H9 (cell line): ENCODE results near the gene KCNH5. TPM values are rescaled to one million over a fixed set of nuclear protein-coding genes. Genes with fewer than 3 reads are reported as not detected.

Experiments
- DNase-seq: peaks from one replicate; pipeline ENCODE4 v3.0.0-alpha.2; 2017
- H2AFZ ChIP-seq: one replicate; pipeline ENCODE4 v1.6.1; 2013; ENCODE audit warnings: mild to moderate bottlenecking, low read length, control low read depth, moderate library complexity
- H2AK5ac ChIP-seq: 2 replicates; pipeline ENCODE4 v1.6.1; 2013; ENCODE audit warnings: low read length, control low read depth, mixed read lengths; ENCODE audit not compliant: insufficient read length
- H2BK120ac ChIP-seq: one replicate; pipeline ENCODE4 v1.6.1; 2013; ENCODE audit warnings: low read depth, mild to moderate bottlenecking, low read length, control low read depth, inconsistent platforms; ENCODE audit not compliant: poor library complexity, severe bottlenecking
- H2BK12ac ChIP-seq: 2 replicates; pipeline ENCODE4 v1.6.1; 2013; ENCODE audit warnings: low read length, control low read depth, mixed read lengths, low read depth; ENCODE audit not compliant: insufficient read length
- H2BK15ac ChIP-seq: 2 replicates; pipeline ENCODE4 v1.6.1; 2013; ENCODE audit warnings: low read depth, low read length, control low read depth
- H2BK20ac ChIP-seq: one replicate; pipeline ENCODE4 v1.6.1; 2013; ENCODE audit warnings: low read depth, mild to moderate bottlenecking, low read length, control low read depth, inconsistent platforms; ENCODE audit not compliant: poor library complexity, severe bottlenecking
- H2BK5ac ChIP-seq: 2 replicates; pipeline ENCODE4 v1.6.1; 2013; ENCODE audit warnings: low read length, control low read depth, mixed read lengths; ENCODE audit not compliant: insufficient read length
- H3K14ac ChIP-seq: 2 replicates; pipeline ENCODE4 v1.6.1; 2013; ENCODE audit warnings: low read length, control low read depth; ENCODE audit not compliant: insufficient read depth
- H3K18ac ChIP-seq: 2 replicates; pipeline ENCODE4 v1.6.1; 2013; ENCODE audit warnings: low read depth, mild to moderate bottlenecking, mixed read lengths, low read length, control low read depth; ENCODE audit not compliant: insufficient read length
- H3K23ac ChIP-seq: 2 replicates; pipeline ENCODE4 v1.6.1; 2013; ENCODE audit warnings: low read length, control low read depth, mixed read lengths, low read depth; ENCODE audit not compliant: insufficient read length
- H3K23me2 ChIP-seq: 2 replicates; pipeline ENCODE4 v1.6.1; 2013; ENCODE audit warnings: low read depth, mild to moderate bottlenecking, mixed read lengths, low read length, control low read depth; ENCODE audit not compliant: insufficient read length, poor library complexity, severe bottlenecking
- H3K27ac ChIP-seq: 2 replicates; pipeline ENCODE4 v1.5.1; 2013; ENCODE audit warnings: low read length, control low read depth, mixed read lengths, low read depth; ENCODE audit not compliant: insufficient read length
- H3K27me3 ChIP-seq: 2 replicates; pipeline ENCODE4 v1.6.1; 2013; ENCODE audit warnings: low read length, control low read depth, inconsistent platforms; ENCODE audit not compliant: insufficient read depth
- H3K4ac ChIP-seq: 2 replicates; pipeline ENCODE4 v1.6.1; 2013; ENCODE audit warnings: low read depth, mild to moderate bottlenecking, control low read depth, inconsistent platforms, low read length, moderate library complexity
- H3K4me1 ChIP-seq: 2 replicates; pipeline ENCODE4 v1.6.1; 2013; ENCODE audit warnings: low read length, control low read depth, inconsistent platforms; ENCODE audit not compliant: insufficient read depth
- H3K4me2 ChIP-seq: 2 replicates; pipeline ENCODE4 v1.6.1; 2013; ENCODE audit warnings: low read length, control low read depth, mixed read lengths; ENCODE audit not compliant: insufficient read length, insufficient read depth
- H3K56ac ChIP-seq: 2 replicates; pipeline ENCODE4 v1.6.1; 2013; ENCODE audit warnings: low read depth, mild to moderate bottlenecking, mixed read lengths, low read length, control low read depth; ENCODE audit not compliant: insufficient read length
- H3K79me1 ChIP-seq: 2 replicates; pipeline ENCODE4 v1.6.1; 2013; ENCODE audit warnings: low read depth, mild to moderate bottlenecking, moderate library complexity, low read length, control low read depth, inconsistent platforms; ENCODE audit not compliant: insufficient read depth, poor library complexity, severe bottlenecking
- H3K79me2 ChIP-seq: 2 replicates; pipeline ENCODE4 v1.6.1; 2013; ENCODE audit warnings: low read length, control low read depth, inconsistent platforms; ENCODE audit not compliant: insufficient read depth
- H3K9ac ChIP-seq: 2 replicates; pipeline ENCODE4 v1.6.1; 2013; ENCODE audit warnings: low read length, control low read depth, mixed read lengths; ENCODE audit not compliant: insufficient read length; ENCODE audit errors: extremely low read depth
- H3K9me3 ChIP-seq: one replicate; pipeline ENCODE4 v1.6.1; 2013; ENCODE audit warnings: low read depth, low read length, inconsistent platforms; ENCODE audit not compliant: control insufficient read depth
- H3T11ph ChIP-seq: one replicate; pipeline ENCODE4 v1.6.1; 2013; ENCODE audit warnings: mild to moderate bottlenecking, low read length, control low read depth, inconsistent platforms
- H4K20me1 ChIP-seq: one replicate; pipeline ENCODE4 v1.6.1; 2013; ENCODE audit not compliant: control insufficient read depth, insufficient read length, insufficient read depth
- H4K5ac ChIP-seq: 2 replicates; pipeline ENCODE4 v1.6.1; 2013; ENCODE audit warnings: low read depth, mild to moderate bottlenecking, mixed read lengths, low read length, control low read depth; ENCODE audit not compliant: insufficient read length
- H4K8ac ChIP-seq: replicated peaks from 2 replicates; pipeline ENCODE4 v1.6.1; 2013; ENCODE audit warnings: low read length, control low read depth, mixed read lengths, low read depth; ENCODE audit not compliant: insufficient read length
- H4K91ac ChIP-seq: 2 replicates; pipeline ENCODE4 v1.6.1; 2013; ENCODE audit warnings: low read depth, mild to moderate bottlenecking, moderate library complexity, mixed read lengths, low read length, control low read depth; ENCODE audit not compliant: insufficient read length
- H3K27ac Mint-ChIP-seq, 3 experiments: 2 replicates in 2 of 3; 3 replicates in 1 of 3; pipeline ENCODE4 v1.8.0; 2020 to 2021; ENCODE audit warnings: mixed read lengths in 3 of 3, mild to moderate bottlenecking in 1 of 3, moderate library complexity in 1 of 3
- H3K27me3 Mint-ChIP-seq: 2 replicates; pipeline ENCODE4 v1.8.0; 2021; ENCODE audit warnings: low read depth, mild to moderate bottlenecking, moderate library complexity, mixed read lengths
- H3K36me3 Mint-ChIP-seq, 3 experiments: 2 replicates in 2 of 3; 3 replicates in 1 of 3; pipeline ENCODE4 v1.8.0; 2020 to 2021; ENCODE audit warnings: low read depth in 3 of 3, mixed read lengths in 3 of 3; ENCODE audit not compliant: insufficient read depth in 1 of 3
- H3K4me1 Mint-ChIP-seq, 2 experiments: 2 replicates each; pipeline ENCODE4 v1.8.0; 2020; ENCODE audit warnings: mixed read lengths in 2 of 2
- H3K4me3 Mint-ChIP-seq, 2 experiments: 2 replicates in 1 of 2; 3 replicates in 1 of 2; pipeline ENCODE4 v1.8.0; 2020 to 2021; ENCODE audit warnings: mild to moderate bottlenecking in 2 of 2, mixed read lengths in 2 of 2, moderate library complexity in 1 of 2
- H3K9me3 Mint-ChIP-seq, 2 experiments: 2 replicates in 1 of 2; 3 replicates in 1 of 2; pipeline ENCODE4 v1.8.0; 2020; ENCODE audit warnings: mild to moderate bottlenecking in 2 of 2, mixed read lengths in 2 of 2, moderate library complexity in 1 of 2
- whole genome bisulfite sequencing: extraction: QIAGEN DNeasy Blood & Tissue Kit; methylation state at CpG from one replicate; pipeline ENCODE4 v1.1.7; 2013; ENCODE audit warnings: missing lambda C conversion rate, low lambda C conversion rate, mixed read lengths; ENCODE audit not compliant: insufficient read length; ENCODE audit errors: extremely low coverage; 5-methylcytosine and 5-hydroxymethylcytosine counted together
- total RNA-seq: library from RNA; stranded (reverse); gene quantifications from 2 replicates; pipeline ENCODE4 v1.2.1, GENCODE V29; 2021
- TF ChIP-seq, protein P1 (sequence below): fragments of 200-600 bp; sonication (generic); conservative IDR thresholded peaks from 3 replicates; pipeline ENCODE4 v1.8.0; 2021; ENCODE audit warnings: antibody characterized with exemption, mild to moderate bottlenecking

Gene KCNH5
- total RNA-seq, 1 experiment from 2014 or later: 0.42 TPM

DNA sequence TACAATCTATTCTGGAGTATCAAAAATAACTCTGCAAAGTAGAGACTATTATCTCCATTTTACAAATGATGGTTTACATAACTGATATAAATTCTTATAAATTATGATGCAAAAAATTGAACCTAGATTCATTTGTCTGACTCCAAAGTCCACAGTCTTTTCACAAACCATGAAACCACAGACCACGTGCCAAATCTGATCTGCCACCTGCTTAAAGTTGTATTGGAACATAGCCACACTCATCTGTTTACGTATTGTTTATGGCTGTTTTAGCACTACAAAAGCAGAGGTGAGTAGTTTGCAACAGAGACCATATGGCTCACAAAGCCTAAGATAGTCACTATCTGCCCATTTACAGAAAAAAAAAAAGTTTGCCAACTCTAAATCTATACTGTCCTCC is 105.3 kb downstream of the KCNH5 start:
- no peak overlapping the region for H3K4me2 ChIP-seq
- H3K79me2 ChIP-seq: no peaks in the 10 kb centered on the region
- Mint-ChIP-seq H3K36me3 (no peaks in the 10 kb centered on the region), H3K9me3 (no peaks in the 10 kb centered on the region), H3K4me3 (no peak overlapping the region), H3K4me1 (peaks cover 4% of the 10 kb centered on the region in 2 experiments; a peak in 2 of 4 replicates), H3K27me3 (peaks cover 11% of the 10 kb centered on the region), H3K27ac (no peak overlapping the region)
- no peak overlapping the region for H2BK15ac ChIP-seq
- H3K27ac ChIP-seq: no peak overlapping the region
- H4K8ac ChIP-seq: no peak overlapping the region
- no peaks in the 10 kb centered on the region for H3K4me1 ChIP-seq
- H2AK5ac ChIP-seq: no peak overlapping the region
- no peak overlapping the region for H2AFZ ChIP-seq
- no peak overlapping the region for H3K23ac ChIP-seq
- H3K9ac ChIP-seq: no peak overlapping the region
- no peak overlapping the region for H2BK120ac ChIP-seq
- no peak overlapping the region for H3K4ac ChIP-seq
- TF ChIP-seq, protein P1, sequence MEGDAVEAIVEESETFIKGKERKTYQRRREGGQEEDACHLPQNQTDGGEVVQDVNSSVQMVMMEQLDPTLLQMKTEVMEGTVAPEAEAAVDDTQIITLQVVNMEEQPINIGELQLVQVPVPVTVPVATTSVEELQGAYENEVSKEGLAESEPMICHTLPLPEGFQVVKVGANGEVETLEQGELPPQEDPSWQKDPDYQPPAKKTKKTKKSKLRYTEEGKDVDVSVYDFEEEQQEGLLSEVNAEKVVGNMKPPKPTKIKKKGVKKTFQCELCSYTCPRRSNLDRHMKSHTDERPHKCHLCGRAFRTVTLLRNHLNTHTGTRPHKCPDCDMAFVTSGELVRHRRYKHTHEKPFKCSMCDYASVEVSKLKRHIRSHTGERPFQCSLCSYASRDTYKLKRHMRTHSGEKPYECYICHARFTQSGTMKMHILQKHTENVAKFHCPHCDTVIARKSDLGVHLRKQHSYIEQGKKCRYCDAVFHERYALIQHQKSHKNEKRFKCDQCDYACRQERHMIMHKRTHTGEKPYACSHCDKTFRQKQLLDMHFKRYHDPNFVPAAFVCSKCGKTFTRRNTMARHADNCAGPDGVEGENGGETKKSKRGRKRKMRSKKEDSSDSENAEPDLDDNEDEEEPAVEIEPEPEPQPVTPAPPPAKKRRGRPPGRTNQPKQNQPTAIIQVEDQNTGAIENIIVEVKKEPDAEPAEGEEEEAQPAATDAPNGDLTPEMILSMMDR: no peak
- no peak overlapping the region for H3T11ph ChIP-seq
- no peak overlapping the region for H4K5ac ChIP-seq
- no peak overlapping the region for H3K18ac ChIP-seq
- no peak overlapping the region for H3K14ac ChIP-seq
- H4K20me1 ChIP-seq: no peaks in the 10 kb centered on the region
- H3K9me3 ChIP-seq: no peaks in the 10 kb centered on the region
- no peak overlapping the region for H3K56ac ChIP-seq
- no peak for DNase-seq
- no peak overlapping the region for H4K91ac ChIP-seq
- H3K79me1 ChIP-seq: no peaks in the 10 kb centered on the region
- H3K27me3 ChIP-seq: no peaks in the 10 kb centered on the region
- no peak overlapping the region for H2BK5ac ChIP-seq
- H2BK20ac ChIP-seq: no peak overlapping the region
- no peak overlapping the region for H2BK12ac ChIP-seq
- WGBS: no CpG with 5 or more reads among the region's 2 CpGs
- no peaks in the 10 kb centered on the region for H3K23me2 ChIP-seq
